ENCODE measurements around the gene STK10. TPM values are rescaled to one million over a fixed set of nuclear protein-coding genes. Genes with fewer than 3 reads are reported as not detected.

Gene STK10
- total and polyA plus RNA-seq, 2 of the 8 experiments (the other 6 are each of a cell fraction or from before 2014, with no cell fraction given): 10.5 to 21.4 TPM

- no peak overlapping the region for H3K56ac ChIP-seq (replicated peaks; ENCODE audit: insufficient read length, low read depth, low read length)
- ChIA-PET CTCF (ENCODE audit: partially characterized antibody) (interaction anchor here (0.6 to 8.8 kb wide), 4 partner anchors 11 to 257 kb away, joined by 3 to 64 read pairs (median 3); no protein-coding TSS in a partner anchor), POLR2A (ENCODE audit: partially characterized antibody) (no interaction called here)
- TF ChIP-seq POU5F1 (IDR thresholded peaks at IDR 0.05; ENCODE audit: low read depth, low read length) (no peak), KDM1A (IDR thresholded peaks at IDR 0.05; ENCODE audit: borderline replicate concordance, low read length) (no peak), CTCF (IDR thresholded peaks at IDR 0.05; ENCODE audit: control extremely low read depth in 1 of 3, insufficient read depth in 1 of 3, low read depth in 1 of 3, low read length in 3 of 3) (no peak), POLR2AphosphoS5 (IDR thresholded peaks at IDR 0.05; ENCODE audit: low read depth, low read length) (no peak), CBX8 (IDR thresholded peaks at IDR 0.05; ENCODE audit: borderline replicate concordance, low read depth, low read length) (no peak), ASH2L (IDR thresholded peaks at IDR 0.05; ENCODE audit: low read length) (no peak), SRF (IDR thresholded peaks at IDR 0.05; ENCODE audit: low read depth, low read length) (no peak), KDM4A (IDR thresholded peaks at IDR 0.05; ENCODE audit: low read depth, low read length, severe bottlenecking) (no peak), NANOG (IDR thresholded peaks at IDR 0.05; ENCODE audit: insufficient read depth, low read depth, low read length, poor library complexity, severe bottlenecking) (no peak), SAP30 (IDR thresholded peaks at IDR 0.05; ENCODE audit: insufficient read depth, insufficient replicate concordance, low read length) (no peak), CHD2 (IDR thresholded peaks at IDR 0.05; ENCODE audit: low read length) (no peak), BCL11A (IDR thresholded peaks at IDR 0.05; ENCODE audit: low read depth in 2 of 2, low read length in 2 of 2) (no peak)
Observed at GRCh38 chr5:172093965-172094364, 94.1 kb downstream of the STK10 start.

More at GRCh38 chr5:172093965-172094364, 94.1 kb downstream of the STK10 start:
- Histone ChIP-seq H3K9me3 (ENCODE audit: insufficient read depth in 2 of 2, low read depth in 1 of 2, low read length in 1 of 2) (no peaks in the 10 kb centered on the region), H3K79me1 (ENCODE audit: low read depth, low read length) (no peaks in the 10 kb centered on the region), H3K14ac (ENCODE audit: insufficient read length) (no peak overlapping the region), H2BK20ac (ENCODE audit: low read length) (no peak overlapping the region), H3K27ac (ENCODE audit: low read depth, low read length) (no peak overlapping the region), H4K91ac (replicated peaks; ENCODE audit: insufficient read length, low read length) (no peak overlapping the region), H3K4me3 (ENCODE audit: extremely low read depth in 1 of 4, insufficient read depth in 2 of 4, low read depth in 3 of 4, low read length in 4 of 4) (no peak overlapping the region), H3K18ac (ENCODE audit: extremely low read depth, low read length) (no peak overlapping the region), H3K9ac (replicated peaks in 1 of 4; ENCODE audit: extremely low read depth in 1 of 4, low read depth in 3 of 4, low read length in 3 of 4) (no peak overlapping the region), H2AK5ac (ENCODE audit: low read depth, low read length) (no peak overlapping the region), H3K23ac (ENCODE audit: insufficient read length) (no peak overlapping the region), H4K8ac (ENCODE audit: extremely low read depth, insufficient read depth, low read length) (no peak overlapping the region), H2BK120ac (replicated peaks; ENCODE audit: low read depth, low read length) (no peak overlapping the region), H3K4me2 (ENCODE audit: insufficient read depth in 1 of 2, low read depth in 2 of 2, low read length in 2 of 2) (no peak overlapping the region), H2BK12ac (ENCODE audit: low read depth, low read length) (no peak overlapping the region), H2BK5ac (ENCODE audit: low read depth, low read length) (no peak overlapping the region), H2AFZ (ENCODE audit: low read length) (no peak overlapping the region), H3K27me3 (replicated peaks in 1 of 4; ENCODE audit: control insufficient read depth in 3 of 4, extremely low read depth in 1 of 4, insufficient read depth in 3 of 4, low read length in 3 of 4) (no peaks in the 10 kb centered on the region), H3K4me1 (replicated peaks in 1 of 4; ENCODE audit: control insufficient read depth in 3 of 4, insufficient read depth in 4 of 4, low read length in 3 of 4) (peaks cover 0 to 5% (median 3%) of the 10 kb centered on the region in 4 experiments; a peak in 2 of 7 replicates), H3K79me2 (ENCODE audit: control insufficient read depth in 1 of 2, insufficient read depth in 2 of 2, low read length in 2 of 2) (no peaks in the 10 kb centered on the region), H3K4ac (replicated peaks; ENCODE audit: insufficient read length, low read depth, low read length) (no peak overlapping the region), H3K36me3 (ENCODE audit: control insufficient read depth in 2 of 4, insufficient read depth in 4 of 4, low read length in 3 of 4) (peaks cover 0 to 2% (median 0%) of the 10 kb centered on the region in 4 experiments; a peak in 1 of 8 replicates), H4K20me1 (replicated peaks in 1 of 2; ENCODE audit: control insufficient read depth in 1 of 2, insufficient read depth in 2 of 2, low read length in 2 of 2) (peaks cover 0 to 7% of the 10 kb centered on the region in 2 experiments), H4K5ac (ENCODE audit: insufficient read length, low read depth, low read length) (no peak overlapping the region), H3K23me2 (ENCODE audit: low read depth, low read length) (peaks cover 15% of the 10 kb centered on the region; the same call in 1 of the 2 replicates), H2BK15ac (ENCODE audit: low read length) (no peak overlapping the region)
- FAIRE-seq (no peak), DNase-seq (ENCODE audit: low read depth in 1 of 2, low spot score in 2 of 2) (no peak)
- 82% methylated on average over 3 of the region's 3 CpGs; no CpG with 5 or more reads in 1 of the 2 experiments for WGBS, 2 experiments (ENCODE audit: extremely low coverage in 1 of 2, insufficient coverage in 1 of 2, insufficient read length in 1 of 2, insufficient replicate concordance in 2 of 2, low coverage in 1 of 2, low lambda C conversion rate in 2 of 2, missing lambda C conversion rate in 1 of 2)

Measured in H1 (cell line).